NCI-H748 (cell line): ENCODE data around the gene MAB21L4.

Experiments used
- DNase-seq: peaks from one replicate; lab custom pipeline; 2025; ENCODE audit not compliant: unreplicated experiment; lab: John Stamatoyannopoulos, UW

The MAB21L4 gene

DNA sequence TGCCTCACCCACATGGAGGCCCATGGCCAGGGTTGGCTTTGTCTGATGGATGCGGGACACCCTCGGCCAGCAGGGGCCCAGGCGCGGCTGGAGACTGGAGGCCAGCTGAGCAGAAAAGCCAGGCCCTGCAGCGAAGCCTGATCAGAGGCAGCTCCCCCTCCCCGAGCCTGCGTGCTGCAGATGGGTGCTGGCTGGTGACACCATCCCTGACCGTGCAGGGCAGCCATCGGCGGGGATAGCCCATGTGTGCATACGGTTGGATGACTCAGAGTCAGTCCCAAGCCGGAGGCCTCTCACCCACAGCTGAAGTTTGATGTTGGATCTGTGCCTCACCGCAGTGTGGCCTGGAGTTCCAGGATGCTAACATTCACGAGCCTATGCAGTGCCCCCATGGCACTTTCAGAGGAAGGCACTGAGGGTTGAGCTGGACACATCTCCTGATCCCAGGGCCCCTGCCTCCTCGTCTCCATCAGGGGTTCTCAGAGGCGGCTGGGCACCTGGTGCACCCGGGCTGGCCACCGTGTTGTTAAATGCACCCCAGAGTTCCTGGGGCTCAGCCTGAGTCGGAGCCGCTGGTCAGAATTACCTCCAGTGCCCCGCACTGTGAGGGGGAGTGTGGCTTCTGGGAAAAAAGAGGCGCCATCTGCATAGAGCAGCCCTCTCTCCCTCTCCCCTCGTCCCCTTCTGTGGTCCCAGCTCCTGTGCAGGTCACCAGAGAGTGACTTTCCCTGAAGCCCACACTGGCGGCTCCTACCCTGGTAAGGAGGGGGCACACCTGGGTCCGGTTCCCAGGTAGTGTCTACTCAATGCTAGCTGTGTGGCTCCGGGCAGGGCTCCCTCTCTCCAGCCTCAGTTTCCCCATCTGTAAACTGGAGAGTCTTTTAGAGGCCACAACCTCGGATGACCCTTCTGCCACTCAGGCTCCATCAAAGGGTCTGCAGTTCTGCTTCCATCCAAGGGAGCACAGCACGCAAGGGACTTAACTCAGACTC, 56.5 kb downstream of the MAB21L4 start:
- no peak for DNase-seq

GRCh38 chr2:240837621-240838020, 58.3 kb downstream of the MAB21L4 start:
- DNase-seq: no peak

DNA sequence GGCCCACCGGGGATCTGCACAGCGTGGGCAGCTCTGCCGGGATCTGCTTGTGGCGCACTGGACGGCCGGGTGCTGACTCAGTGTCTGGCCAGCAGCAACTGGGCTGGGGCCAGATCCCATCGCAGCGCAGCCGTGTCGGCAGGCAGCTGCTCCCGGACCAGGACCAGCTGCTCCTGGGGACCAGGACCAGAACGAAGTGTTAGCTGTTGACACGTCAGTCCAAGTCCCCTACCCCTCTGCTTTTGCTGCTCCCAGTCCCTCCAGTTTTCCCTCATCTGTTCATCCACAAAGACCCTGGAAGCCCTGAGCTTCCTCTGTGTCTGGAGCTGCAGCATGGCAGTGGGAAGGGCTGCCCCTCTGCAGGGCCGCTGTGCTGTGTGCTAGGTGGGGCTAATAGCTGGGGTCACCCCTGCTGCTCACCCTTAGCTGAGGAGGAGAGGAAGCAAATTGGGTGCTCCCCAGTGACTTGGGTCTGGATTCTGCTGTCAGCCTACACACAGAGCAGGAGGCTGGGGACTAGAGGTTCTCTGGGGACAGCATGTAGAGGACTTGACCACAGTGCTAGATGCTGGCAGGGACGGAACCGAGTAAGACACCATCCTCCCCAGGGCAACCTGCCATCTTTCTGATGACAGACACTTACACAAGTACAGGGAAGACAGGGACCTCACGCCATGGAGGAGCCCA, 59.0 kb downstream of the MAB21L4 start:
- no peak for DNase-seq
